Endothelial cell of umbilical vein (primary cell): ENCODE results near the gene LDLRAD4. TPM values are rescaled to one million over a fixed set of nuclear protein-coding genes. Genes with fewer than 3 reads are reported as not detected.

Experiments
- BruUV-seq: library from RNA; stranded (reverse); fragments of 400-500 nt; replicated peaks from 2 replicates; lab custom pipeline; 2021; lab: Mats Ljungman, UMichigan
- CTCF ChIA-PET: fragments of 300-600, 350-600 bp; sonication (Branson Sonifier 250); formaldehyde crosslinking; loops from one replicate; lab custom pipeline; 2021; ENCODE audit warnings: antibody characterized with exemption, inconsistent platforms; lab: Charles Lee
- POLR2A ChIA-PET: fragments of 300-600, 350-600 bp; sonication (Branson Sonifier 250); formaldehyde crosslinking; loops from one replicate; lab custom pipeline; 2021; ENCODE audit warnings: antibody characterized with exemption, inconsistent platforms; lab: Charles Lee
- DNase-seq: peaks from one replicate; pipeline ENCODE4 v3.0.0-alpha.2; 2011; ENCODE audit warnings: low read depth, low spot score
- FAIRE-seq: peaks from 2 replicates; lab custom pipeline; 2011; peaks lifted over from hg19 to GRCh38; lab: Jason Lieb, UNC
- H2AFZ ChIP-seq: 2 replicates; pipeline ENCODE4 v1.6.0; 2012; ENCODE audit warnings: low read depth, low read length, control low read depth, inconsistent platforms
- H3K27ac ChIP-seq: 2 replicates; pipeline ENCODE4 v1.5.1; 2011; ENCODE audit warnings: low read depth, mild to moderate bottlenecking, control low read depth, low read length, moderate library complexity; ENCODE audit not compliant: insufficient read depth
- H3K27me3 ChIP-seq, 2 experiments: 2 replicates each; pipeline versions ENCODE4 v1.6.0 to v1.6.1; 2011; ENCODE audit warnings: low read length in 2 of 2, mixed read lengths in 1 of 2; ENCODE audit not compliant: control insufficient read depth in 2 of 2, insufficient read depth in 2 of 2
- H3K36me3 ChIP-seq, 2 experiments: 2 replicates in 1 of 2; 3 replicates in 1 of 2; pipeline ENCODE4 v1.5.1; 2011; ENCODE audit warnings: low read length in 2 of 2, mild to moderate bottlenecking in 1 of 2, moderate library complexity in 1 of 2; ENCODE audit not compliant: control insufficient read depth in 2 of 2, insufficient read depth in 2 of 2; ENCODE audit errors: extremely low read depth in 1 of 2
- H3K4me1 ChIP-seq: 3 replicates; pipeline ENCODE4 v1.5.1; 2011; ENCODE audit warnings: mild to moderate bottlenecking, low read length; ENCODE audit not compliant: control insufficient read depth, insufficient read depth; ENCODE audit errors: extremely low read depth
- H3K4me2 ChIP-seq: 2 replicates; pipeline ENCODE4 v1.6.1; 2011; ENCODE audit warnings: low read length, control low read depth, mixed read lengths; ENCODE audit not compliant: insufficient read depth
- H3K4me3 ChIP-seq, 3 experiments: fragments of 200-600 bp in 1 of 3; sonication (generic), shearing (Covaris generic) in 1 of 3; replicated peaks in 1 of 3; 2 replicates each; pipeline ENCODE4 v1.5.1; 2011 to 2016; ENCODE audit warnings: control low read depth in 3 of 3, low read length in 3 of 3, mild to moderate bottlenecking in 2 of 3, inconsistent platforms in 1 of 3, low read depth in 1 of 3, moderate library complexity in 1 of 3; ENCODE audit not compliant: insufficient read depth in 1 of 3
- H3K79me2 ChIP-seq: 2 replicates; pipeline ENCODE4 v1.6.0; 2012; ENCODE audit warnings: low read length, inconsistent platforms; ENCODE audit not compliant: control insufficient read depth, insufficient read depth
- H3K9ac ChIP-seq: replicated peaks from 2 replicates; pipeline ENCODE3; 2011; ENCODE audit warnings: low read length, control low read depth; ENCODE audit not compliant: insufficient read depth; ENCODE audit errors: extremely low read depth
- H3K9me1 ChIP-seq: replicated peaks from 3 replicates; pipeline ENCODE4 v1.6.0; 2011; ENCODE audit warnings: mild to moderate bottlenecking, low read length; ENCODE audit not compliant: control insufficient read depth, insufficient read depth; ENCODE audit errors: extremely low read depth
- H3K9me3 ChIP-seq: replicated peaks from 2 replicates; pipeline ENCODE4 v1.5.1; 2012; ENCODE audit warnings: low read length, inconsistent platforms; ENCODE audit not compliant: control insufficient read depth, insufficient read depth
- H4K20me1 ChIP-seq: replicated peaks from 2 replicates; pipeline ENCODE3; 2011; ENCODE audit warnings: mild to moderate bottlenecking, low read length; ENCODE audit not compliant: control insufficient read depth, insufficient read depth; ENCODE audit errors: extremely low read depth
- EZH2 ChIP-seq: IDR thresholded peaks from 2 replicates; pipeline ENCODE4 v1.6.1; 2012; ENCODE audit warnings: borderline replicate concordance, low read depth, mild to moderate bottlenecking, moderate library complexity, low read length, inconsistent platforms; ENCODE audit not compliant: severe bottlenecking
- GATA2 ChIP-seq: IDR thresholded peaks from 2 replicates; pipeline ENCODE4 v1.7.0; 2011; ENCODE audit warnings: low read depth, mild to moderate bottlenecking, moderate library complexity, mixed read lengths, low read length; ENCODE audit not compliant: insufficient read length, insufficient read depth
- JUN ChIP-seq: IDR thresholded peaks from 2 replicates; pipeline ENCODE4 v1.6.1; 2011; ENCODE audit warnings: borderline replicate concordance, low read depth; ENCODE audit not compliant: insufficient read length, insufficient read depth
- MYC ChIP-seq: IDR thresholded peaks from one replicate; pipeline ENCODE4 v1.6.1; 2011; ENCODE audit warnings: mild to moderate bottlenecking, low read depth, low read length
- POLR2A ChIP-seq: IDR thresholded peaks from 2 replicates; pipeline ENCODE4 v1.6.1; 2012; ENCODE audit warnings: low read depth, mild to moderate bottlenecking, control low read depth, low read length
- dilution Hi-C: fragments of 300-500 bp; cut with MboI; formaldehyde crosslinking; loops from one replicate; pipeline ENCODE4 v1.15.0; 2019; ENCODE audit warnings: low sequenced_read_pairs; ENCODE audit not compliant: extremely low pct_ligation_motif_present
- intact Hi-C: fragments of 100-400 bp; cut with micrococcal nuclease; formaldehyde crosslinking; loops from one replicate; pipeline ENCODE4 v1.10.0; 2022
- polyA plus RNA-seq, 4 experiments: library from polyadenylated mRNA; depleted of rRNA in 3 of 4; stranded (reverse) in 3 of 4; unstranded in 1 of 4; fragments of >200 nt; gene quantifications; 2 replicates each; pipeline versions ENCODE4 v1.2.1 to v1.2.3, GENCODE V29; 2011 to 2012; ENCODE audit warnings: missing spikeins in 1 of 4
- total RNA-seq: library from RNA; stranded (reverse); gene quantifications from 2 replicates; pipeline ENCODE4 v1.2.3, GENCODE V29; 2021
- TF ChIP-seq, protein P1 (sequence below), 2 donors: IDR thresholded peaks; 1 replicate in 1 of 2; 2 replicates in 1 of 2; pipeline ENCODE4 v1.5.1; 2011; ENCODE audit warnings: low read length in 2 of 2, mild to moderate bottlenecking in 2 of 2, moderate library complexity in 2 of 2, control low read depth in 1 of 2, inconsistent platforms in 1 of 2, low read depth in 1 of 2; ENCODE audit not compliant: insufficient read depth in 1 of 2; ENCODE audit errors: extremely low read depth in 1 of 2
- TF ChIP-seq, protein P2 (sequence below): IDR thresholded peaks from 2 replicates; pipeline ENCODE4 v1.6.1; 2011; ENCODE audit not compliant: insufficient read depth, insufficient read length

Gene LDLRAD4
- total and polyA plus RNA-seq, 2 donors (not counting 3 experiments of a cell fraction or from before 2014, with no cell fraction given), result 5.2 to 6.5 TPM

DNA sequence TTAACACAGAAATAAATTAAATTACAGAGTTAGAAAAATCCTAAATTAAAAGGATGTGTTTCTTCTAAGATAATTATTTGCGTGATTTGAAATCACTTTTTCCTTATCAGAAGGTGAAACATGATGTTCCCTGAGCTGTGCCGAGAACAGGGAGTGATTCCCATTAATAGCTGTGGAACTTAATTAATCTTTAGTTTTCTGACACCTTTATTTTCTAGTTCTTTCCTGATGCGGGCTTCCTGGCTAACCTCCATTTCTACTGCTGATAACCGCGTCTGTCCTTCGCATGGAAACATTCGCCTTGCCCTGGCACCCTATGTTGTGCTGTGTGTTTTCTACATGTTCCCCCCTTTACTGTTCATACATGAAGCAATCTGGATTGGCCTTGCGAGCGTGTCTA, 334.9 kb downstream of the LDLRAD4 start:
- no peak for TF ChIP-seq JUN
- TF ChIP-seq MYC, result no peak
- TF ChIP-seq GATA2, result no peak
- TF ChIP-seq, protein P1, sequence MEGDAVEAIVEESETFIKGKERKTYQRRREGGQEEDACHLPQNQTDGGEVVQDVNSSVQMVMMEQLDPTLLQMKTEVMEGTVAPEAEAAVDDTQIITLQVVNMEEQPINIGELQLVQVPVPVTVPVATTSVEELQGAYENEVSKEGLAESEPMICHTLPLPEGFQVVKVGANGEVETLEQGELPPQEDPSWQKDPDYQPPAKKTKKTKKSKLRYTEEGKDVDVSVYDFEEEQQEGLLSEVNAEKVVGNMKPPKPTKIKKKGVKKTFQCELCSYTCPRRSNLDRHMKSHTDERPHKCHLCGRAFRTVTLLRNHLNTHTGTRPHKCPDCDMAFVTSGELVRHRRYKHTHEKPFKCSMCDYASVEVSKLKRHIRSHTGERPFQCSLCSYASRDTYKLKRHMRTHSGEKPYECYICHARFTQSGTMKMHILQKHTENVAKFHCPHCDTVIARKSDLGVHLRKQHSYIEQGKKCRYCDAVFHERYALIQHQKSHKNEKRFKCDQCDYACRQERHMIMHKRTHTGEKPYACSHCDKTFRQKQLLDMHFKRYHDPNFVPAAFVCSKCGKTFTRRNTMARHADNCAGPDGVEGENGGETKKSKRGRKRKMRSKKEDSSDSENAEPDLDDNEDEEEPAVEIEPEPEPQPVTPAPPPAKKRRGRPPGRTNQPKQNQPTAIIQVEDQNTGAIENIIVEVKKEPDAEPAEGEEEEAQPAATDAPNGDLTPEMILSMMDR (IDR thresholded peaks at IDR 0.05; ENCODE audit: extremely low read depth in 1 of 2, insufficient read depth in 1 of 2, low read depth in 1 of 2, low read length in 2 of 2), result no peak
- no peak for TF ChIP-seq POLR2A
- TF ChIP-seq, protein P2, sequence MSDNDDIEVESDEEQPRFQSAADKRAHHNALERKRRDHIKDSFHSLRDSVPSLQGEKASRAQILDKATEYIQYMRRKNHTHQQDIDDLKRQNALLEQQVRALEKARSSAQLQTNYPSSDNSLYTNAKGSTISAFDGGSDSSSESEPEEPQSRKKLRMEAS, result no peak
- TF ChIP-seq EZH2, result no peak
- Histone ChIP-seq H3K9me3 (no peaks in the 10 kb centered on the region), H3K27ac (no peak overlapping the region), H3K4me2 (no peak overlapping the region), H3K36me3 (no peaks in the 10 kb centered on the region), H4K20me1 (no peaks in the 10 kb centered on the region), H3K27me3 (peaks cover 13 to 24% of the 10 kb centered on the region in 2 experiments), H3K79me2 (no peaks in the 10 kb centered on the region), H2AFZ (no peak overlapping the region), H3K4me1 (no peaks in the 10 kb centered on the region), H3K4me3 (no peak overlapping the region), H3K9me1 (no peaks in the 10 kb centered on the region), H3K9ac (no peak overlapping the region)
- dilution Hi-C loops, result no loop called here
- ChIA-PET POLR2A (no interaction called here), CTCF (no interaction called here)
- no TSS peak for BruUV-seq
- intact Hi-C loops, result loop anchor here (10.0 kb wide), 1 partner anchor 171 kb away; the partner anchor contains the start of genes FAM210A and RNMT
- DNase-seq (no peak), FAIRE-seq (no peak)
